Trophoblast cell (in vitro differentiated cells and primary cell): Measurements from ENCODE around the gene UQCC3.

Experiments used
- DNase-seq, 2 donors: peaks; one replicate each; pipeline ENCODE4 v3.0.0-alpha.2; 2016
- H2AFZ ChIP-seq: 2 replicates; pipeline ENCODE4 v1.6.1; 2013; ENCODE audit warnings: low read length, moderate library complexity, mild to moderate bottlenecking; ENCODE audit not compliant: insufficient read depth, poor library complexity
- H2AK5ac ChIP-seq: 2 replicates; pipeline ENCODE4 v1.6.1; 2013; ENCODE audit warnings: mild to moderate bottlenecking, low read length
- H2BK120ac ChIP-seq: 2 replicates; pipeline ENCODE4 v1.6.1; 2013; ENCODE audit warnings: low read length, mild to moderate bottlenecking, moderate library complexity; ENCODE audit not compliant: insufficient read depth, poor library complexity
- H2BK12ac ChIP-seq: 2 replicates; pipeline ENCODE4 v1.6.1; 2013; ENCODE audit warnings: mild to moderate bottlenecking, low read length, moderate library complexity
- H2BK5ac ChIP-seq: 2 replicates; pipeline ENCODE4 v1.6.1; 2013; ENCODE audit warnings: low read length, low read depth, moderate library complexity, mild to moderate bottlenecking; ENCODE audit not compliant: poor library complexity
- H3K14ac ChIP-seq: 2 replicates; pipeline ENCODE4 v1.6.1; 2013; ENCODE audit warnings: mild to moderate bottlenecking, low read length
- H3K18ac ChIP-seq: 2 replicates; pipeline ENCODE4 v1.6.1; 2013; ENCODE audit warnings: mild to moderate bottlenecking, low read length
- H3K23ac ChIP-seq: 2 replicates; pipeline ENCODE4 v1.6.1; 2013; ENCODE audit warnings: low read length
- H3K27ac ChIP-seq: 2 replicates; pipeline ENCODE4 v1.5.1; 2013; ENCODE audit warnings: low read depth, mild to moderate bottlenecking, inconsistent platforms, low read length, moderate library complexity
- H3K27me3 ChIP-seq: 2 replicates; pipeline ENCODE4 v1.6.1; 2013; ENCODE audit warnings: inconsistent platforms, mild to moderate bottlenecking, low read length, moderate library complexity; ENCODE audit not compliant: insufficient read depth
- H3K36me3 ChIP-seq, 2 experiments: 1 replicate in 1 of 2; 2 replicates in 1 of 2; pipeline ENCODE4 v1.6.1; 2013; ENCODE audit warnings: low read length in 2 of 2, mild to moderate bottlenecking in 2 of 2, moderate library complexity in 1 of 2; ENCODE audit not compliant: insufficient read depth in 2 of 2, control insufficient read depth in 1 of 2
- H3K4ac ChIP-seq: 2 replicates; pipeline ENCODE4 v1.6.1; 2013; ENCODE audit warnings: low read depth, mild to moderate bottlenecking, low read length, moderate library complexity
- H3K4me1 ChIP-seq, 2 experiments: 1 replicate in 1 of 2; 2 replicates in 1 of 2; pipeline ENCODE4 v1.6.1; 2013; ENCODE audit warnings: low read length in 2 of 2, mild to moderate bottlenecking in 2 of 2, moderate library complexity in 1 of 2; ENCODE audit not compliant: insufficient read depth in 2 of 2, control insufficient read depth in 1 of 2
- H3K4me2 ChIP-seq: 2 replicates; pipeline ENCODE4 v1.6.1; 2013; ENCODE audit warnings: inconsistent platforms, mild to moderate bottlenecking, low read length, moderate library complexity
- H3K4me3 ChIP-seq: 2 replicates; pipeline ENCODE4 v1.5.1; 2013; ENCODE audit warnings: mild to moderate bottlenecking, low read depth, low read length, inconsistent platforms
- H3K79me1 ChIP-seq: one replicate; pipeline ENCODE4 v1.6.1; 2013; ENCODE audit warnings: low read length
- H3K79me2 ChIP-seq: 2 replicates; pipeline ENCODE4 v1.6.1; 2013; ENCODE audit warnings: low read length, mild to moderate bottlenecking; ENCODE audit not compliant: control insufficient read depth, insufficient read depth, poor library complexity
- H3K9ac ChIP-seq: 2 replicates; pipeline ENCODE4 v1.6.1; 2013; ENCODE audit warnings: mild to moderate bottlenecking, low read length
- H3K9me3 ChIP-seq: 2 replicates; pipeline ENCODE4 v1.6.1; 2013; ENCODE audit warnings: low read depth, mild to moderate bottlenecking, control low read depth, inconsistent platforms, low read length; ENCODE audit not compliant: insufficient read depth
- H4K12ac ChIP-seq: 2 replicates; pipeline ENCODE4 v1.6.1; 2013; ENCODE audit warnings: low read depth, mild to moderate bottlenecking, low read length, moderate library complexity
- H4K8ac ChIP-seq: 2 replicates; pipeline ENCODE4 v1.6.1; 2013; ENCODE audit warnings: low read depth, mild to moderate bottlenecking, low read length, moderate library complexity
- H4K91ac ChIP-seq: one replicate; pipeline ENCODE4 v1.6.1; 2013; ENCODE audit warnings: low read depth, mild to moderate bottlenecking, low read length, moderate library complexity
- WGBS: extraction: QIAGEN DNeasy Blood & Tissue Kit; methylation state at CpG from one replicate; pipeline ENCODE4 v1.1.7; 2013; ENCODE audit warnings: missing lambda C conversion rate; ENCODE audit not compliant: insufficient read length, insufficient coverage; ENCODE audit errors: extremely low coverage; 5-methylcytosine and 5-hydroxymethylcytosine counted together

UQCC3 gene

DNA sequence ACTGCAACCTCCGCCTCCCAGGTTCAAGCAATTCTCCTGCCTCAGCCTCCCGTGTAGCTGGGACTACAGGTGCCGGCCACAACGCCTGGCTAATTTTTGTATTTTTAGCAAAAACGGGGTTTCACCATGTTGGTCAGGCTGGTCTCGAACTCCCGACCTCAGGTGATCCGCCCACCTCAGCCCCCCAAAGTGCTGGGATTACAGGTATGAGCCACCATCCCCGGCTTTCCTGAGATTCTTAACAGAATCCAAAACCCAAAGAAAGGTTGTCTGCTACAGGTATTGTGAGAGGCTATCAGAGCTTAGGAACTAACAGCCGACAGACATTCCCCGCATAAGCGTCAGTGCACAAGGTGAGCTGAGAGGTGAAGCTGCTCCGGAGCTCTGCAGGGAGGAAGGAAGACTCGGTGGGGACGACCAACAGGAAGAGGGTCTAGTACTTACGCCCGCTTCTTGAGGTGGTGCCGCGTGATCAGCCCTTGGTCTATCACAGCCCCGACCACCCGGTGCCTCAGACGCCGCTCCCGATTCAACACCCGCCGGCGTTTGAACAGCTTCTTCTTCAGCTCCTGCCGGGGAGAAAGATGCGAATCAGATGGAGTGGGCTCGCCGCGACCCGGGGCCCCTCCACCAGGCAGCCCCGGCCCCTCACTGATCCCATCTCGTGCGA is 6.9 kb upstream of the UQCC3 start:
- H2BK5ac ChIP-seq: peak overlapping the region; percentile 69
- H3K4ac ChIP-seq: peak overlapping the region; percentile 71
- H3K23ac ChIP-seq: no peak overlapping the region
- H3K14ac ChIP-seq: peak overlapping the region; percentile 88
- peak; percentile 73 to 79 for DNase-seq
- peak overlapping the region; percentile 68 for H3K4me2 ChIP-seq
- H3K9me3 ChIP-seq: no peaks in the 10 kb centered on the region
- peaks cover 13 to 29% of the 10 kb centered on the region in 2 experiments for H3K36me3 ChIP-seq
- peak overlapping the region; percentile 55 for H3K18ac ChIP-seq
- peak overlapping the region; percentile 83 for H4K91ac ChIP-seq
- peaks cover 18% of the 10 kb centered on the region for H3K79me2 ChIP-seq
- peak overlapping the region; percentile 92 for H3K27ac ChIP-seq
- H4K12ac ChIP-seq: peak overlapping the region; percentile 4
- no CpG with 5 or more reads among the region's 36 CpGs for WGBS
- peak overlapping the region; percentile 84 for H4K8ac ChIP-seq
- H2BK12ac ChIP-seq: no peak overlapping the region
- H3K4me1 ChIP-seq: peaks cover 10% of the 10 kb centered on the region in 2 experiments
- peak overlapping the region; percentile 70 for H2AFZ ChIP-seq
- H3K4me3 ChIP-seq: peak overlapping the region; percentile 89
- peak overlapping the region; percentile 32 for H2AK5ac ChIP-seq
- peak overlapping the region; percentile 90 for H3K9ac ChIP-seq
- H2BK120ac ChIP-seq: peak overlapping the region; percentile 54
- peaks cover 13% of the 10 kb centered on the region for H3K79me1 ChIP-seq
- no peaks in the 10 kb centered on the region for H3K27me3 ChIP-seq

DNA sequence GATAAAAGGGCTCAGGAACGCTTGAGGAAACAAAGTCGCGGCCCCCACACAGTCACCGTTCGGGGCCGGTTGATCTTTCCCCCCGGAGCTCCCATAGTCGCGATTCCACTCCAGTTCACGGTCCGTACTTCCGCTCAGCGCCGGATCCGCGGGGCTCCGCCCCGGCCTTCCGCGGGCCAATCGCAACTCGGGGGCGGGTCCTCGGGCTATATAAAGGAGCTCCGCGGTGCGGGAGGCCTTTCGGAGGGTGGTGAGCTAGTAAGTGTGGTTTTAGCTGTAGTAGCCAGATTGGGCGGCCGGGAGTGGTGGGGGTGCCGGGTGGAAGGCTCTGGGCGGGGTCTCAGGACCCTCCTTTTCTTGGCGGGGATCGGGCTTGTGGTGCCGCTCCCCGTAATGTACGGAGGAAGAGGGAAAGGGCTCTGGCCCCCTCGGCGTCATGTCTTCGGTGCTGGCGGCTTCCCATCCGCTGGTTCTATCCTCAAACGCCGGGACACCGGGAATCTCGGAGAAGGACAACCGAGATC is 6.3 kb upstream of the UQCC3 start, which contains the start of the genes C11orf98 and CSKMT:
TSS of gene C11orf98 (minus strand) at position 136 of the 524 bp plus-strand sequence. CDS start at position 95, 41 bp downstream.
TSS of gene CSKMT (plus strand) at position 238 of the 524 bp plus-strand sequence. CDS start 568 bp downstream, outside the sequence.
- peak within 1 kb of the TSS; percentile 16 for H2BK12ac ChIP-seq
- peaks cover 13 to 30% of the 10 kb centered on the region in 2 experiments for H3K36me3 ChIP-seq
- H2AFZ ChIP-seq: peak within 1 kb of the TSS; percentile 70
- no peaks in the 10 kb centered on the region for H3K27me3 ChIP-seq
- H4K91ac ChIP-seq: peak within 1 kb of the TSS; percentile 83
- no peak within 1 kb of the TSS for H3K23ac ChIP-seq
- H3K27ac ChIP-seq: peak within 1 kb of the TSS; percentile 92
- H3K18ac ChIP-seq: peak within 1 kb of the TSS; percentile 85
- DNase-seq: peak; percentile 85 to 95
- peak within 1 kb of the TSS; percentile 36 for H2AK5ac ChIP-seq
- peak within 1 kb of the TSS; percentile 69 for H2BK5ac ChIP-seq
- H3K9ac ChIP-seq: peak within 1 kb of the TSS; percentile 90
- H3K79me2 ChIP-seq: peaks cover 18% of the 10 kb centered on the region
- no peaks in the 10 kb centered on the region for H3K9me3 ChIP-seq
- H3K4ac ChIP-seq: peak within 1 kb of the TSS; percentile 93
- peak within 1 kb of the TSS; percentile 81 for H4K12ac ChIP-seq
- peak within 1 kb of the TSS; percentile 68 for H3K4me2 ChIP-seq
- peak within 1 kb of the TSS; percentile 88 for H3K14ac ChIP-seq
- no CpG with 5 or more reads among the region's 47 CpGs for WGBS
- H4K8ac ChIP-seq: peak within 1 kb of the TSS; percentile 84
- H3K4me1 ChIP-seq: peaks cover 10% of the 10 kb centered on the region in 2 experiments
- H2BK120ac ChIP-seq: peak within 1 kb of the TSS; percentile 54
- H3K4me3 ChIP-seq: peak within 1 kb of the TSS; percentile 89
- H3K79me1 ChIP-seq: peaks cover 13% of the 10 kb centered on the region

DNA sequence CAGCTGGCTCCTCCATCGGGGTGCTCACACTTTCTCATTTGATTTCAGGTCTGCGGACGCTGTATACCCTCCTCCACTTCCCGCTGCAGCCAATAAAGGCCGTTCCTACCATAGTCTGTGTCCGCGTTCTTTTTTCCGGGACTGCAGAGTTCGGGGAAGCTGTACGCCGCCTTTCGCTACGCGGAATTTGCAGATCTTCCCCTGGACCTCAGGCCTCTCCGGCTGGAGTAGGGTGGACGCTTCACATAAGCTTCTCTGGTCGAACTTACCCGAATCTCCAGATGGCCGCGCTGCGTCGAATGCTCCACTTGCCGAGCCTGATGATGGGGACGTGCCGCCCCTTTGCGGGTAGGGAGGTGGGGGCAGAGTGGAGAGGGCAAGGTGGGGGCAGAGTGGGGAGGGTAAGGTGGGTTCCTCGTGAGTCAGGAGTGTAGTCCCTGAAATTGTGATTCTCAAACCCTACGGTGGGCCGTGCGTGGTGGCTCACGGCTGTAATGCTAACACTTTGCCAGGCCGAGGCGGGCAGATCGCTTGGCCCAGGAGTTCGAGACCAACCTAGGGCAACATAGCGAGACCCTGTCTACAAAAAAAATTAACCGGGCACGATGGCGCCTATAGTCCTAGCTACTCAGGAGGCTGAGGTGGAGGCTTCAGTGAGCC is 5.7 kb upstream of the UQCC3 start:
- DNase-seq: peak; percentile 29 to 55
- H3K79me2 ChIP-seq: peaks cover 18% of the 10 kb centered on the region

DNA sequence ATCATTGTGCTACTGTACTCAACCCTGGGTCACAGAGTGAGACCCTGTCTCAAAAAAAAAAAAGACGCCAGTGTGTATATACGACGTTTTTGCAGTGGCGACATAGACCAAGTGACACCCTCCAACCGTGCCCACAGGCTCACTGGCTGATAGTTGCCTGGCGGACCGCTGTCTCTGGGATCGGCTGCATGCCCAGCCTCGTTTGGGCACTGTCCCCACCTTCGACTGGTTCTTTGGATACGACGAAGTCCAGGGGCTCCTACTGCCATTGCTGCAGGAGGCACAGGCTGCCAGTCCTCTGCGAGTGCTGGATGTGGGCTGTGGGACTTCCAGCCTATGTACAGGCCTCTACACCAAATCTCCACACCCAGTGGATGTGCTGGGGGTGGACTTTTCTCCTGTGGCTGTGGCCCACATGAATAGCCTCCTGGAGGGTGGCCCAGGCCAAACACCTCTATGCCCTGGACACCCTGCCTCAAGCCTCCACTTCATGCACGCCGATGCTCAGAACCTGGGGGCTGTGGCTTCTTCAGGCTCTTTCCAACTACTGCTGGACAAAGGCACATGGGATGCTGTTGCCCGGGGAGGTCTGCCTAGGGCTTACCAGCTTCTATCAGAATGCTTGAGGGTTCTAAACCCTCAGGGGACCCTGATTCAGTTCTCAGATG is 5.1 kb upstream of the UQCC3 start:
- H3K36me3 ChIP-seq: peaks cover 13 to 28% of the 10 kb centered on the region in 2 experiments
- no CpG with 5 or more reads among the region's 16 CpGs for WGBS
- no peak overlapping the region for H2BK5ac ChIP-seq
- H3K9ac ChIP-seq: no peak overlapping the region
- peaks cover 18% of the 10 kb centered on the region for H3K79me2 ChIP-seq
- H2AFZ ChIP-seq: no peak overlapping the region
- H3K4me3 ChIP-seq: peak overlapping the region; percentile 23
- peaks cover 10% of the 10 kb centered on the region in 2 experiments for H3K4me1 ChIP-seq
- H3K14ac ChIP-seq: peak overlapping the region; percentile 87
- peak overlapping the region; percentile 75 for H4K91ac ChIP-seq
- H2BK120ac ChIP-seq: no peak overlapping the region
- no peak overlapping the region for H3K23ac ChIP-seq
- H3K4ac ChIP-seq: peak overlapping the region; percentile 93
- H3K79me1 ChIP-seq: peaks cover 16% of the 10 kb centered on the region
- peak overlapping the region; percentile 49 for H3K18ac ChIP-seq
- H4K12ac ChIP-seq: peak overlapping the region; percentile 0
- H4K8ac ChIP-seq: no peak overlapping the region
- H2AK5ac ChIP-seq: no peak overlapping the region
- H3K4me2 ChIP-seq: peak overlapping the region; percentile 68
- H3K27me3 ChIP-seq: no peaks in the 10 kb centered on the region
- H3K27ac ChIP-seq: no peak overlapping the region
- H2BK12ac ChIP-seq: no peak overlapping the region
- H3K9me3 ChIP-seq: no peaks in the 10 kb centered on the region
- DNase-seq: no peak

More for the DNA sequence above, 5.7 kb upstream of the UQCC3 start:
- H3K14ac ChIP-seq: peak overlapping the region; percentile 87
- H4K91ac ChIP-seq: peak overlapping the region; percentile 75
- H3K4ac ChIP-seq: peak overlapping the region; percentile 93
- peak overlapping the region; percentile 16 for H2BK12ac ChIP-seq
- H3K4me3 ChIP-seq: peak overlapping the region; percentile 85
- peak overlapping the region; percentile 68 for H3K4me2 ChIP-seq
- peak overlapping the region; percentile 82 for H3K9ac ChIP-seq
- H3K36me3 ChIP-seq: peaks cover 13 to 28% of the 10 kb centered on the region in 2 experiments
- H3K18ac ChIP-seq: peak overlapping the region; percentile 85
- no peak overlapping the region for H2AFZ ChIP-seq
- peak overlapping the region; percentile 66 for H3K27ac ChIP-seq
- no peak overlapping the region for H3K23ac ChIP-seq
- no CpG with 5 or more reads among the region's 39 CpGs for WGBS
- H3K79me1 ChIP-seq: peaks cover 13% of the 10 kb centered on the region
- peak overlapping the region; percentile 25 for H2BK5ac ChIP-seq
- H3K9me3 ChIP-seq: no peaks in the 10 kb centered on the region
- peak overlapping the region; percentile 21 for H2BK120ac ChIP-seq
- no peaks in the 10 kb centered on the region for H3K27me3 ChIP-seq
- H4K8ac ChIP-seq: peak overlapping the region; percentile 64
- H4K12ac ChIP-seq: peak overlapping the region; percentile 81
- peak overlapping the region; percentile 36 for H2AK5ac ChIP-seq
- peaks cover 10% of the 10 kb centered on the region in 2 experiments for H3K4me1 ChIP-seq
